ENCODE measurements around the gene LRRTM4. TPM values are rescaled to one million over a fixed set of nuclear protein-coding genes. Genes with fewer than 3 reads are reported as not detected.

The LRRTM4 gene
- polyA plus RNA-seq, 12 donors, result 0.23 to 3.3 (median 0.52) TPM; not detected in 2

DNA sequence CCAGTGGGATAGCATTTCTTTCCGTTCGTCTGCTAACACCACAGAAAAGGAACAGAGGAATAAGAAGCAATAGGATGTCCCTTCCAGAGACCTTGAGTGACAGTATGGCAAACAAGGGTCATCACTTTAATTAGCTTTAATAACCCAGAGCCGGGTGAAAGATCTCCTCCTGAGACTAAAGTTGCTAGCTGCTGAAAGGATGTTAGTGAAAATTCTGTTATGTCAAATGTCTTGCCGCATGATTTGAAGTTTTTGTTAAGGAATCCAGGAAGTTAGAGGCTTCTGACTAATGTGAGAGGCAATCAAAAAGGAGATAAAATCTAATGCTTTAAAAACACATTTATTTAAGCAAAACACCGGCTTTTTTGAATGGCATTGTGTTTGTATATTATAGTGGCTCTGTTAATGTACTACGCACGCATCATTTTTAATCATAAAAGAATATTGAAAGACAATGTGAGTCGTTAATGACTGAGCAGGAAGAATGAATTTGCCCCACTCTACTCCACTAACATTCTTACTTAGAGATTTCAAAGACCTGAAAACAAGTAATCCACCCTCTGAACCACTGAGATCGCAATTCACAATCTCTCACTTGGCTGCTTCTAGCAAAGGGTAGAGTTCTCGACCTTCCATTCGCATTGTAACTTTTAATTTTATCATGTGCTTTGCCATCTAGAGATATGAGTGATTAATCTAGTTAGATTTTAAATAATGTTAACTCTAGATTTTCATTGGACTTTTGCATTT, 536.6 kb downstream of the LRRTM4 start:
- no peak for DNase-seq

DNA sequence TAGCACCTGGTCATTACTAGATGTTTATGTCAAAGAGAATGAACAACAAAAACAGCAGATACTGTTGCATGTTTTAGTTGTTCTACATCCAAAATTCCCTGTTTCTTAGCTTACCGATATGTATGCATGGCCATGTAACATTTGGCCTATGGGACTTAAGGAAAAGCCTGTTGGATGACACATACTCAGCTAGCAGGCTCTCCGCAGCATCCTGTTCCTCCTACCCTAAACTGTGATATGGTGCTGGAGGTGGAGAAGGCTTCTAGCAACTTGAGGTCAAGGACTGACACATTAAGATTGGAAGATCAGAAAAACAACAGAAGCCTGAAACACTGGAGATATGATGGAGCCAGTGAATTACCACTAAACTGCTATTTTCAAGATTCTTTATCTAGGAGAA, 537.8 kb downstream of the LRRTM4 start:
- DNase-seq, result no peak

DNA sequence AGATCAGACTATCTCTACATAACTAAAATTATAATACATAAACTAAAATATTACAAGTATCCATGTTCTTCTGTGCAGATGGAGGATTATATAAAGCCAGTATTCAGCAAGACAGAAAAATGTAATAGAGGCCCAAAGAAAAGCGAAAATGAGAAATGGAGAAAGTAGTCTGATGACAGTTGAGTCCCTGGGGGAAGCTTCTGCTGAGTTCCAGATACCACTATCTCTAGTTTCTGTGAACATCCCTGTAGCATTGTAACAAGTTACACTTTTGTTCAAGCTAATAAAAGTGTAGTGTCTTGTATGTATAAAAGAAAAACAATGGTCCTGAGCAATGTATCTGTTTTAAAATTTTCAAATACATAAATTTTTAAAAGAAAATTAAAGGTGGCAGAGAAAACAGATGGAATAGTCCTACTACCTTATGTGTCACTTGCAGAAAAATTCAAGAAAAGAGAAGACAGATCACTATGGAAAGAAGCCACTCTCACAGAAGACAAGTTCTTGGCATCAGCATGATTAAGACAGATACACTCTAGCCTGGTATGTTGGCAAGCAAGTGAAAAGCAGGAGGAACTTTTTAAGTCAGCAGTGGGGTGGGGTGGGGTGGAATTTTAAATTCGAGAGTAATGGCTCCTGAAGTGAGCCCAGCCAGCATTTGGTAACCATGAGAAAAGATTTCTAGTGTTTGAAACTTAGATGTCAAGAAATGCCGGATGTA, 541.9 kb downstream of the LRRTM4 start:
- DNase-seq, result no peak

DNA sequence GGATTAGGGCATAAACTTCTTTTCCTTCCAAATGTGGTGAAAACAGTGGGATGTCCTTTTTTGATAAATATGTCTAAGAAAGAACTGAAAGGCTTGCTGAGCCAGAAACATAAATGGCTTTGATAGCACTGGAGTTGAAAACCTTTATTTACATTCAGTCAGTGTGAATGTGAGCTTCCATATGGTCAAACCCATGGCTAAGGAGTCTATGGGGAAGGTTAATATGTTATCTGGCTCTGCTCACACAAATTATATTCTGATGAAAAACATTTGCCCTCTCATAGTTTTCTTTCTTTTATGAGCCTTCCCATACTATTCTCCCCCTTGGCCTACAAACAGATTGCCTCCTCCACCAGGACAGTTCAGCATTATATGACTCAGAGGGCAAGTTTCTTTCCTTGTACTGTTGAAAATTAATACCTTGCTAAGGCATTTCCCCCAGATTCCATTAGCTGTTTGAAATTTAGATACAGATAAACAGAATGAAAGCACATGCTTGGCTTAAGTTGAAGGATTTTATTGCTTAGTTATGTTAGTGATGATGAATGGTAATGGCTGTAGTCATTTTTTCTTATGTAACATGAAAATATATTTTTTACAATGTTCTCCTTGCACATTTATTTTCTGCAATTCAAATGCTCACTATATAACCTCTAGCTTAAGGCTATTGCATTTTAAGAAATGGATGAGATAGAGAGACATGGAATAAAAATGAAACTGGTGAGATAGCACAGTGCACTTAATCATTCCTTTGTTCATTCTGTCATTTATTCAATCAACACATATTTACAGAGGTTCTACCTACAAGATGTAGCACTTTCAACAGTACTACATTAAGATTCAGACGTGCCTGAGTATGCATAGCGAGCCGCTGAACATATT, 544.1 kb downstream of the LRRTM4 start:
- no peak for DNase-seq

DNA sequence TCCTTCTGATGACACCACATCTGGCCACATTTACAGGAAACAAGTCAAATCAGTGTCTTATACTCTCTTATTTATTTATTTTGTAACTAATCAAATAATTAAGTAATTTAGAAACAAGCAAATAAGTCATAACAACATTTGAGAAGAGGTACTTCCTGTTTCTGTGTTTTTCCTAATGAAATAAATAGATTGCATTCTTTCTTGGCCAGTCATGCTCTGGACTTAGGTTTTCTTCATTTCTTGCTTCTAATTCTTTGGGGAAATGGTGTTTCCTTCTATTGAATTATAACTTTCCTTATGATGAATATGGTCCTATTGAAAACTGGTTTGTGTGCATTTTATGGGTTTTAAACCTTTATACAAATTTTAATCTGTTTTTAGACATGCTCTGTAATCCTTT, 546.4 kb downstream of the LRRTM4 start:
- no peak for DNase-seq

DNA sequence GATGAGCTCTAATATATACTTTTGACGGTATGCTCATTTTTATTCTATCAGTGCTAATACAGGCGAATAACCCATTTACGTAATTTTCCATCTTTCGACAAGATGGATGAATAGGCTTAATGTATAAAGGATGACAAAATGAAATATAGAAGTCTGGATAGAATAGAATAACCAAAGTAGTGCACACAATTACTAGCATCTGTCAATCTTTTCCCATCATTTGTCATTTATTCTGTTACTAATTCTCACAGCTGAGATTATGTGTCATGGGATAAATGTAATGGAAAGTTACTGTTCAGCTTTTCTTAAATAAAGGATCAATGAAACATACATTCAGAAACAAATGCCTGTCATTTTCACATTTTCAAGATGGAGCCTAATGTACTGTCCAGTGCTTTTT, 548.6 kb downstream of the LRRTM4 start:
- no peak for DNase-seq

DNA sequence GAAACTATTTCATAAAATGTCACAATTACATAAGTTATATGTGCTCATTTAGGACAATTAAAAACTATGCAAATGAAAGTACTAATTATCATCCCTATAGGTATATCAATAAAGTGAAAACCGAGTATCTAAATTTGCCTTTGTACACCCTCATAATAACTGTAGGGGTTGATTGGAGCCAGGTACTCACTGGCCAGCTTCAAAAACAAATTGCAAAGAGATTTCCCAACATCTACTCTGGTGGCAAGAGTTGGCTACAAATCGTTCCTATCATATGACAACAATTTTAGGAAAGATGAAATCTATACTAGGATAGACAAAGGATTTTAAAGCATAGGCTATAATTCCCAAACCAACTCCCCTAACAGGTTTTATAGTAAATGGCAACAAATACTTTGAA, 556.4 kb downstream of the LRRTM4 start:
- no peak for DNase-seq

DNA sequence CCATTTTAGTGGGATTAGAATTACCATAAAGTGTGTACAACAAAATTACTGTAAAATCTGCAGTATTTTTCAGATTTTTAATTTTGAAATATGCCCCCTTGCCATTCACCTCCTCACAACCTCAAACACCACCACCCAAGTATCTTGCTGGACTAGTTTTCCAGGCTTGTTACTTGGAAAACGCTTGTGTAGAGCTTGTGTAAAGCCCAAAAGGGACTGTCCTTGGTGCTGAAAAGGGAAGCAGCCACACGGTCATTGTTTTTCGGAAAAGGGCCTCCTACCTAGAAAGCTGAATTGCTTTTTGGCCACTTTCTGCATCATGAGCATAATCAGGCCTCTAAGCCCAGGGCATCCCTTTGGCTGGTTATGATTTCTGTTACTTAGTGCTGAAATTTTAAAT, 563.4 kb downstream of the LRRTM4 start:
- peak; percentile 21 for DNase-seq

DNA sequence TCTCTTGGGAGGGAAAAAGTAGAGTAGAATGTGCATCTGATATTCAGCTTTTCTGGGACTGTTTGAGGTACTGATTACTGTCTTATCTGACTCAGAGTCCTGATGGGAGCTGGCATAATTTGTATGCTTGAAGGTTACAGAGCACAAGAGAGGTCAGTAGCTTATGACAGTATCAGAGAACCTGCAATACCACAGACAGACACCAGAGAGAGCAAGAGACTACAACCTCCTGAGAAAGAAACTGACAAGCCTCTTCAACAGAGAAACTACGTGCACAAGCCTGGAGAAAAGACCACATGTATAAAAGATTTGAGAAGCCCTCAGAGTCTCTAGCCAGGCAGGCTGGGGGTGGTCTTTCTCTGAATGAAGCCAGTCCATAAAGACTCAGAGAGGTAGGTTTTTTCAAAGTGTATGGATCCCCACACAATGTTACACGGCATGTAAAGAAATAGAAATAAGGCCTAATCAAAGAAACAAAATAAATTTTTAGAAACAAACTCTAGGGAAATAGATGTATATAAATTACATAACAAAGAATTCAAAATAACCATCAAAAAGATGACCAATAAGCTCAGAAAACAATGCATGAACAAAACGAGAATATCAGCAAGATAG, 568.3 kb downstream of the LRRTM4 start:
- DNase-seq, result peak; percentile 18

DNA sequence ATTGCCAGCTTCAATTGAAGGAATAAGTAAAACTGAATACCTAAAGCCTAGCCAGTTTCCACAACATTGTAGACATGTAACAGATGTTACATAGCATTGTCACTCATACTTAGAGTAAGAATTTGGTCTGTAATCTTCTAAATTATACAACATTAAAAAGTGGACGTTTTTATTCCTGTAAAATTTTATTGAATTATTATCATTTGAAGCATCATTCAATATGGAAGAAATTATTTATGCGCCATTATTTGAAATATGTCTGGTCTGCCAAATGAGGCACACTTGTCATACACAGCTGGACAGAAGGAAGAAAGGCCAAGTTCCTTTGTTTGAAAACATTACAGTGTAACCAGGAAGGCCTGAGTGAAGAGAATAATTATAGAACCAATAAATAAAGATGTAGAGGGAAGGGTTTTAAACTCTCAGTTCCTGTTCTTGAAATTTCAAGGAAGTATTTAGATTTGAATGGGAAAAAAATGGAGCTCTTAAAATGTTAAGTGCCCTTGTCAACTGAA, 575.5 kb downstream of the LRRTM4 start:
- no peak for DNase-seq

DNA sequence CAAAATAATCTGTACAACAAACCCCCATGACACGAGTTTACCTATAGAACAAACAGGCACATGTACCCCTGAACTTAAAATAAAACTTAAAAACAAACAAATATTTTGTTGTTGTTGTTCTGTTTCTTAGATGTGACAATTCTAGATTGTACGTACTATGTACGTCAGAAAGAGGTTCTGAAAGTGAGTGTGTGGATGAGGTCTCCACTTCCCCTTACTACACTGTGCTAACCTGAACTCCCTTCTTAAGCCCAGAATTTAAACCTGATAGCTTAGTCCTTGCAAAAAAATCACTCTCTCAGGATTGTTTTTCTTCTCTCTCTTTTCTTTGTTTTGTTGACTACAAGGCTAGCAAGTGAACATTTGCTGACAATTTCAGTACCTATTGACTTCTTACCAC, 581.6 kb downstream of the LRRTM4 start:
- DNase-seq, result no peak

DNA sequence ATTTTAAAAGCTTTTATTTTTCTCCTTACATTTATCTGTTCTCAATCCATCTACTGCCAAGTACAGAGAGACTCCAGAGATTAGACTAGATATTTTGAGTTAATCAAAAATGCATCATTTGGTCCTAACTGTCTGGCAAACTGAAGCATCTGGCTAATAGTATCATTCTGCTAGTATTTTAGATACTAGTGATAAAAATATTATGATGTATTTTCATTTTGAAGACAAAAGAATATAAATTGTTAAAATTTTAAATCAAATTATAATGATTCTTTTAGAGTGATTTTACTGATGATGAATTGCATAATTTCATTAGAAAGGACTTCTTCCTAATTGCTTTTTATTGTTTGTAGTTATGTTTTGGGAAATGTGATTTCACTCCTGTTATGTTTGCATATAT, 584.0 kb downstream of the LRRTM4 start:
- no peak for DNase-seq

DNA sequence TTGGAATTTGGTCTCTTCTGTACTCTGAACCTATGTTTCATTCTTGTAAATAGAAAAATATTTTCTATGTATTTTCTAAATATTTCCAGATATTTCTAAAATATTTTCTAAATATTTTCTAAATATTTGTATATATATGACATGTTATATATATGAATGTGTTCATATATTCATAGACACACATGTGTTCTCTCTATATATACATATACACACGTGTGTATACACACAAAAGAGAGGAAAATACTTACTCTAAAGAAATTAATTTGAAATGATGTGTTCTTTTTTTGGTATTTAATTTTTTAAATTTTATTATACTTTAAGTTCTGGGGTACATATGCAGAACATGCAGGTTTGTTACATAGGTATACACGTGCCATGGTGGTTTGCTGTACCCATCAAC, 589.6 kb downstream of the LRRTM4 start:
- DNase-seq, result no peak

DNA sequence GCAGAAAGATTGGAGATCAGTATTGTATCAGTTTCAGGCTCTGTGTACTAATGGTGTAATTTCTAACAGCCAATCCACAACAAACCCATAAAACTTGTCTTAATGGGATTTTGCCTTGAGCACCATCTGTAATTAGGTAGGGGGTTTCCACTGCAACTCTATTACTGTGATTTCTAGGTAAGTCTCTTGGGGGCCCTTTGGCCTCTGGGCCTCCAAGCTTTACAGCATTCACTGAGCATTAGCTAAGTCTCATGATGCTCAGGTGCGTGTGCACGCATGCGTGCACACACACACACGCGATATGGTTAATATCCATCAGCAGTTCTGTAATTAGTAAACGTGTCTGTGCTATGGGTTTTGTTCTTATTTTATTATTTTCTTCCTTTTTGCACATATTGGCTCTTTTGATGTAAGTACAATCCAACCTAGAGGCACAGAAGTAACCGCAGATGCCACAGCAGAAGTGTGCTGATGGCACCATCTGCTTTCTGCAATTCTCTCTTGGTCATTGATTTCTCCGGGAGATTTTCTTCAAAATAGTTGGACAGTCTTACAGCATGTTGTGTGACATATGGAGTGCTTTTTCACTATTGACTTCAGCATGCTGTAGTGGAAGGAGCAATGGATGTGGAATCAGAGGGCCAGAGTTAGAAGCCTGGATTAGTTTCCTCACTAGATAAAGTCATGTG, 592.0 kb downstream of the LRRTM4 start:
- no peak for DNase-seq

DNA sequence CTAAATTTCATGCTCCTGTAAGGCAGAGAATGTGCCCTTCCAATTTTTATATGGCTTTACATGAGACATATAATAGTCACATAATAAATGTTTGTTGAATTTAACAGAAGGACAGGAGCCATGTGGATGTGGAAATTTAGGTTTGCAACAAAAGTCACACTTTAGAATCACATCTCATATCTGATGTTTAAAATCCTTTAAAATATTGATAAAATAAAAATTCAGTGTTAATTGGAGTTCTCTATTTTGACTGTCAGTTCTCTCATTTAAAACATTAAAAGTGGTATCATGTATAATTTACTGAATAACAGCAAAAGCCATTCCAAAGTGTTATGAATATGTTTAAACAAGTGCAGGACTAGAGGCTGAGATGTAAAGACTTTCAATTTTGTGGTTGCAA, 594.1 kb downstream of the LRRTM4 start:
- DNase-seq, result no peak

DNA sequence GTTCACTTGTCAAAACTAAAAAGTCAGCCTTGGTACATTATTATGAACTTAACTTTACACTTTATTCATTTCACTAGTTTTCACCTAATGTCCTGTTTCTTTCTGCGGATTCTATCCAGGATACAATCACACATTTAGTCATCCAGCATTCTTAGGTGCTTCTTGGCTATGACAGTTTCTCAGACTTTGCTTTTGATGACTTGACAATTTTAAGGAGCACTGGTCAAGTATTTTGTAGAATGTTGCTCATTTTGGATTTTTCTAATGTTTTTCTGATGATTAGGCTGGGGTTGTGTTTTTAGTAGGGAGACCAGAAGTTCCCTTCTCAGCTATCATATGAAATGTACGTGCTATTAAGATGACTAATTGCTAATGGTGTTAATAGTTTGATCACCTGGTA, 601.2 kb downstream of the LRRTM4 start:
- no peak for DNase-seq

DNA sequence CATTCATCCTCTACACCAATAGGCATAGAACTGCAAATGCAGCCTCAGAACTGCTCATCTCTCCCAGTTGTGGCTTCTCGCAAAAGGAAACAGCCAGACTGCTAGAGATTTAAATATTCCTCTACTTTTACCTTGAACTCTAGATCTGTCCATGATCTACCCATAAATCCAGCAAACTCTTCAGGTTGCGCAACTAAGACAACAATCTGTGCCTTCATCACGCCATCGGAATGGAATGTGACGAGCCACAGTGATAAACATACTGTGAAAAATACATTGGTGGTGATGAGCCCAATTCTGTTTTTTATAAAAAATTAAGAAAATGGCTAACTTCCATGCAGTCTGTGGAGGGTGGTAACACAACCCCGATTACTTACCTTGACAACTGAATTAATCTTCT, 626.7 kb downstream of the LRRTM4 start:
- no peak for DNase-seq

DNA sequence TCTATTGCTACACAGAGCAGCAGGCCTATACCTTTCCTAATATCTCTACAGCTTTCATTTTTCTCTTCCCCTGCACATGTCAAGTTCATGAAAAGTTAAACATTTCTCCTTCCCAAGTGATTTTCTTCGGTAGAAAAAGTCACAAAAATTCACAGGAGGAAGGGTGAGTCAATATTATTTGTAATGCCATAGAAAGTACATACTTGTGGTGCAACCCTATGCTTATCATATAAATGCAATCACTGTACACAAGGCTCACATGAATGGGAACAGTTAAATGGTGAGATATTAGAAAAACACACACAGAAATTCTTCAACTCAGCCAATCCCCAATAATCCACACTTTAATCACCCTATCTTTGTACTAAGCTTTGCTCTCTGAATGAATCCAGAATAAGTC, 651.6 kb downstream of the LRRTM4 start:
- DNase-seq, result no peak

DNA sequence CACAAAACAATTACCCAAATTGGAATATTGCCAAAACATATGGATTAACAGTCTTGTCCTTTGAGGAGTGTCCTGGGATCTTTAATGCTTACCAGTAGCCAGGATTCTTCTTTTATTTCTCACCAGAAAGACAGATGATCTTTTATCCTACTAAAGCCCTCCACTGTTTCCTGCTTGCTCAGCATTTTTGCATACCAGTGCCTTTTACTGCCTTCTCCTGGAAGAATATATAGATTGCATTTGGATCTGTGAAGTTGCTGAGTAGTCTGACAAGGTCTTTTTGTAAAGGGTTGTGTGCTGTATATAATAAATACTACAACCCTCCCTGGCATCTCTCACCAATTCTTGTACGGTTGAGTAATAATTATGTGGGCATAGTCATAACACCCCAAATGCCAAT, 652.2 kb downstream of the LRRTM4 start:
- no peak for DNase-seq

DNA sequence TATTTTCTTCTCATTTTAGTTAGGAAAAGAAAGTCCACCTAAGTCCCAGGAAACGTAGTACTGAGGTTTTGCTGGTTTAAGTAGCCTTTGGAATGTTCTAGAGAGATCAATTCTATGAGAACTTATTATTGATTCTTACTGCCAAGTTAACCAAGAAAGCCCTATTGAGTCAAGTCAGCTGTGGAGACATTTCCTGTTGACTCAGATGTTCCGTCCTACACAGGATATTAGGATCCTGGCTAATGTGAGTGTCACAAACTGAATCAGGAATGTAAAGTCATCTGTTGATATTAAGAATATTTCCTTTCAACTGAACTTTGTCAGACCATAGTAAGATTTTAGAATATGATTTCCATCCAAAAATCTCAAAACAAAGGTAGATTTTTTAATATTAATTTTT, 654.3 kb downstream of the LRRTM4 start:
- no peak for DNase-seq

DNA sequence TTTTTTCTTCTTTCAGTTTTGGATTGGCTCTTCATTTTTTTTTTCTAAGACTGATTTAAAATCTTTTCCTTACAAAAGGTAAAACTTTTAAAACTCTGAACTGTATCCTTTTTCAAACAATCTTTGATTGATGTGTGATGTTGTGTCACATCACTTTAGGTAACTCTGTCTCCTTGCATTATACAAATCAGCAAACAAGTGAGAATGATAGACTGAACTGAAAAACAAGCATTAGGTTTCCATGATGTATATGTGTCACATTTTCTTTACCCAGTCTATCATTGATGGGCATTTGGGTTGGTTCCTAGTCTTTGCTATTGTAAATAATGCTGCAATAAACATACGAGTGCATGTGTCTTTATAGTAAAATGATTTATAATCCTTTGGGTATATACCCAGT, 655.7 kb downstream of the LRRTM4 start:
- DNase-seq, result no peak

All from muscle of arm (tissue), 12 donors.